ENCODE measurements around the gene ZNF292. TPM values are rescaled to one million over a fixed set of nuclear protein-coding genes. Genes with fewer than 3 reads are reported as not detected.

The ZNF292 gene
- total and polyA plus RNA-seq, 2 experiments from 2014 or later = 20.9 to 38.3 TPM

DNA sequence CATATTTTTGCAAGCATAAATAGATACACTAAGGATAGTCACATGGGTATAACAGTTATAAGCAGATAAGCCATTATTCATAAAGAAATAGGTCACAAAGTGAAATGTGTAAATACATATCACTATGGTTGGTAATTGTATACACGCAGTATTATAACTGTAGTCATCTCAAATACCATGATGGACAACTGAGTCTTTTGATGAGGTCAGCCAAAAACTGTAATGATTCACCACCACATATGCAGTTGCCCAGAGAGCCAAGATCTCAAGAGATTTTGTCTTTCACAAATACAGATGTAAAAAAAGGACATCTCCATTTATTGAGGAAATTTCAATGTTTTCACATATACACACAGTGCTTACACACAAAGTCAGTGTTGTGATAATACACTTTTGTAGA is 28.3 kb downstream of the ZNF292 start:
- Histone ChIP-seq H3K9me2 (replicated peaks; ENCODE audit: insufficient read depth) (no peaks in the 10 kb centered on the region), H4K20me1 (ENCODE audit: insufficient read depth, poor library complexity, severe bottlenecking) (peaks cover 94% of the 10 kb centered on the region), H3K9me3 (ENCODE audit: low read depth) (no peaks in the 10 kb centered on the region), H3K27ac (no peak overlapping the region), H3K4me2 (no peak overlapping the region), H3K36me3 (replicated peaks; ENCODE audit: insufficient read depth, low read depth) (no peaks in the 10 kb centered on the region), H2AFZ (no peak overlapping the region), H3K4me3 (no peak overlapping the region), H3K79me2 (peaks cover 100% of the 10 kb centered on the region), H3K27me3 (no peaks in the 10 kb centered on the region), H3K4me1 (ENCODE audit: insufficient read depth) (no peaks in the 10 kb centered on the region)
- no peak for DNase-seq (ENCODE audit: low spot score)
- TF ChIP-seq, protein P1, sequence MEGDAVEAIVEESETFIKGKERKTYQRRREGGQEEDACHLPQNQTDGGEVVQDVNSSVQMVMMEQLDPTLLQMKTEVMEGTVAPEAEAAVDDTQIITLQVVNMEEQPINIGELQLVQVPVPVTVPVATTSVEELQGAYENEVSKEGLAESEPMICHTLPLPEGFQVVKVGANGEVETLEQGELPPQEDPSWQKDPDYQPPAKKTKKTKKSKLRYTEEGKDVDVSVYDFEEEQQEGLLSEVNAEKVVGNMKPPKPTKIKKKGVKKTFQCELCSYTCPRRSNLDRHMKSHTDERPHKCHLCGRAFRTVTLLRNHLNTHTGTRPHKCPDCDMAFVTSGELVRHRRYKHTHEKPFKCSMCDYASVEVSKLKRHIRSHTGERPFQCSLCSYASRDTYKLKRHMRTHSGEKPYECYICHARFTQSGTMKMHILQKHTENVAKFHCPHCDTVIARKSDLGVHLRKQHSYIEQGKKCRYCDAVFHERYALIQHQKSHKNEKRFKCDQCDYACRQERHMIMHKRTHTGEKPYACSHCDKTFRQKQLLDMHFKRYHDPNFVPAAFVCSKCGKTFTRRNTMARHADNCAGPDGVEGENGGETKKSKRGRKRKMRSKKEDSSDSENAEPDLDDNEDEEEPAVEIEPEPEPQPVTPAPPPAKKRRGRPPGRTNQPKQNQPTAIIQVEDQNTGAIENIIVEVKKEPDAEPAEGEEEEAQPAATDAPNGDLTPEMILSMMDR (IDR thresholded peaks at IDR 0.05; ENCODE audit: poor library complexity) = no peak
- TF ChIP-seq EZH2 (IDR thresholded peaks at IDR 0.05; ENCODE audit: borderline replicate concordance) (no peak), EZH2phosphoT487 (IDR thresholded peaks at IDR 0.05; ENCODE audit: low read depth, severe bottlenecking, unreplicated experiment) (no peak)
- WGBS (ENCODE audit: low lambda C conversion rate, missing lambda C conversion rate) = 94% methylated on average over 1 of the region's 1 CpG

DNA sequence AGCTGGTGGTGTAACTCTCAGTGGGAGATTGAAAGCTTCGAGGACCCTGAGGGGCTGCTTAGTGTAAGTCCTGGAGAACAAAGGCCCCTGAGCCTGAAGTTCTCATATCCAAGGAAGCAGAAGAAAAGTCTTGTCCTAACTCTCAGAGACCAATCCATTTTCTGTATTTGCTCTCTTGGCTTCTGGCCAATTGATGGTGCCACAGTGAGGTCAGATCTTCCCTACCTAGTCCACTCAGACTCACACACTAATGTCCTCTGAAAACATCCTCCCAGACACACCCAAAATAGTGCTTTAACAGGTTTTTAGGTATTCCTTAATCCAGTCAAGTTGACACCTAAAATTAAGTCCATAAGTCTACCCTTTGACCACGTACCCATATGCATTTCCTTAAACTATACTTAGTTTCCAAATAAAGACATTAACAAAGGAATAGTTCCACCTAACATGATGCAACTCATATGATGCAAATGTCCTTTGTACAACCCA is 29.4 kb downstream of the ZNF292 start:
- Histone ChIP-seq H3K27me3 (no peaks in the 10 kb centered on the region), H3K9me3 (ENCODE audit: low read depth) (no peaks in the 10 kb centered on the region), H3K4me3 (no peak overlapping the region), H4K20me1 (ENCODE audit: insufficient read depth, poor library complexity, severe bottlenecking) (peaks cover 94% of the 10 kb centered on the region), H2AFZ (no peak overlapping the region), H3K9me2 (replicated peaks; ENCODE audit: insufficient read depth) (no peaks in the 10 kb centered on the region), H3K36me3 (replicated peaks; ENCODE audit: insufficient read depth, low read depth) (no peaks in the 10 kb centered on the region), H3K27ac (no peak overlapping the region), H3K79me2 (peaks cover 100% of the 10 kb centered on the region), H3K4me2 (no peak overlapping the region), H3K4me1 (ENCODE audit: insufficient read depth) (no peaks in the 10 kb centered on the region)
- DNase-seq (ENCODE audit: low spot score) = peak; percentile 5
- 96% methylated on average over 2 of the region's 2 CpGs for WGBS (ENCODE audit: low lambda C conversion rate, missing lambda C conversion rate)
- TF ChIP-seq, protein P1 (IDR thresholded peaks at IDR 0.05; ENCODE audit: poor library complexity) = no peak
- TF ChIP-seq EZH2phosphoT487 (IDR thresholded peaks at IDR 0.05; ENCODE audit: low read depth, severe bottlenecking, unreplicated experiment) = no peak
- TF ChIP-seq EZH2 (IDR thresholded peaks at IDR 0.05; ENCODE audit: borderline replicate concordance) = no peak

DNA sequence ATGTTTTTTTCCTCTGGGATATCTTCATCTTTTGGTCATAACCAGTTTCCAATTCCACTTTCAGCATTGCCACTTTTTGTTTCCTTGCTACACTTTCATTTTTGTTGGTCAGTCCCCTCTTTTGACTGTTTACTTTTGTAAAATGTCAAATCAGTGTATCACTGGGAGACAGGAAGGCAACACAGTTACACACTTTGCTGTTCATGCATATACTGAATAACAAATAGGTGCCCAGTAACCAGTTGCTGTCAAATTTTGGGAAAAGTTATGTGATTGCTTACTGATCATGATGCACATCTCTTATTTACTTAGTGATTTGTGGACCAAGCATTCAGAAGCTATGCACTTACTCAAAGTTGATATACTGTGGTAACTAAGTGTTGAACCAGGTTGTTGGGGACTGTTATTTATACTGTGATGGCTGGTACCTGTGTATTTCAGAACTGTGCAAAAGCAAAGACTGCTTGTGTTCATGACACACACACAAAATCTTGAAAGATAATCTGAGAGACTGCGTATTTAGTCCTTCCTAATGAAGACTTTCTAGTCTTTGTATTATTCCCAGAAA is 41.0 kb downstream of the ZNF292 start:
- Histone ChIP-seq H3K27me3 (no peaks in the 10 kb centered on the region), H3K36me3 (replicated peaks; ENCODE audit: insufficient read depth, low read depth) (no peaks in the 10 kb centered on the region), H3K4me2 (no peak overlapping the region), H3K79me2 (peaks cover 100% of the 10 kb centered on the region), H3K4me1 (ENCODE audit: insufficient read depth) (no peaks in the 10 kb centered on the region), H3K4me3 (no peak overlapping the region), H3K9me2 (replicated peaks; ENCODE audit: insufficient read depth) (no peaks in the 10 kb centered on the region), H2AFZ (no peak overlapping the region), H4K20me1 (ENCODE audit: insufficient read depth, poor library complexity, severe bottlenecking) (peaks cover 79% of the 10 kb centered on the region), H3K9me3 (ENCODE audit: low read depth) (no peaks in the 10 kb centered on the region), H3K27ac (no peak overlapping the region)
- WGBS (ENCODE audit: low lambda C conversion rate, missing lambda C conversion rate) = 93% methylated on average over 1 of the region's 1 CpG
- DNase-seq (ENCODE audit: low spot score) = no peak
- TF ChIP-seq EZH2 (IDR thresholded peaks at IDR 0.05; ENCODE audit: borderline replicate concordance) (no peak), EZH2phosphoT487 (IDR thresholded peaks at IDR 0.05; ENCODE audit: low read depth, severe bottlenecking, unreplicated experiment) (no peak)
- TF ChIP-seq, protein P1 (IDR thresholded peaks at IDR 0.05; ENCODE audit: poor library complexity) = no peak
